Measurements from ENCODE around the gene RNASE12. TPM values are rescaled to one million over a fixed set of nuclear protein-coding genes. Genes with fewer than 3 reads are reported as not detected.
"Not testable (repeated sequence)": the region's sequence is repeated elsewhere in the genome, so short reads cannot be mapped to it uniquely, and the experiment has no call there.

The RNASE12 gene
- total RNA-seq, 1 donor from 2014 or later: not detected

GRCh38 chr14:20568393-20568792 lies 22.8 kb downstream of the RNASE12 start:
- Histone ChIP-seq H3K9me3 (peaks cover 4% of the 10 kb centered on the region), H3K27ac (no peak overlapping the region), H3K4me3 (no peak overlapping the region), H3K27me3 (no peaks in the 10 kb centered on the region), H3K4me1 (no peaks in the 10 kb centered on the region), H3K36me3 (no peaks in the 10 kb centered on the region)
- intact Hi-C loops (cut with DNase I): no loop called here
- no peak for TF ChIP-seq CTCF (IDR thresholded peaks at IDR 0.05)
- TF ChIP-seq POLR2AphosphoS5 (IDR thresholded peaks at IDR 0.05; ENCODE audit: insufficient read depth in 1 of 2, low read depth in 1 of 2): no peak
- TF ChIP-seq POLR2A (IDR thresholded peaks at IDR 0.05): no peak
- DNase-seq (ENCODE audit: extremely low spot score in 2 of 2): no peak

GRCh38 chr14:20567199-20567598 lies 24.0 kb downstream of the RNASE12 start:
- H3K4me1 ChIP-seq; H3K36me3 ChIP-seq; DNase-seq (ENCODE audit: extremely low spot score in 2 of 2); H3K27ac ChIP-seq; H3K27me3 ChIP-seq; H3K4me3 ChIP-seq; intact Hi-C loops (cut with DNase I); H3K9me3 ChIP-seq: not testable (repeated sequence)

- intact Hi-C loops (cut with DNase I): no loop called here
- Histone ChIP-seq H3K27ac (no peak overlapping the region), H3K36me3 (no peaks in the 10 kb centered on the region), H3K9me3 (peaks cover 4% of the 10 kb centered on the region), H3K27me3 (no peaks in the 10 kb centered on the region), H3K4me1 (no peaks in the 10 kb centered on the region), H3K4me3 (no peak overlapping the region)
- TF ChIP-seq POLR2AphosphoS5 (IDR thresholded peaks at IDR 0.05; ENCODE audit: insufficient read depth in 1 of 2, low read depth in 1 of 2) (no peak), CTCF (IDR thresholded peaks at IDR 0.05) (no peak), POLR2A (IDR thresholded peaks at IDR 0.05) (no peak)
- no peak for DNase-seq (ENCODE audit: extremely low spot score in 2 of 2)
Observed at GRCh38 chr14:20564501-20564997, 26.6 kb downstream of the RNASE12 start.

GRCh38 chr14:20563971-20564370 lies 27.2 kb downstream of the RNASE12 start:
- H3K36me3 ChIP-seq: no peaks in the 10 kb centered on the region
- H3K4me1 ChIP-seq: no peaks in the 10 kb centered on the region
- no peak for DNase-seq (ENCODE audit: extremely low spot score in 2 of 2)
- intact Hi-C loops (cut with DNase I): no loop called here
- no peak overlapping the region for H3K4me3 ChIP-seq
- no peaks in the 10 kb centered on the region for H3K27me3 ChIP-seq
- H3K27ac ChIP-seq: no peak overlapping the region
- peaks cover 4% of the 10 kb centered on the region for H3K9me3 ChIP-seq
- TF ChIP-seq CTCF (IDR thresholded peaks at IDR 0.05) (no peak), POLR2AphosphoS5 (IDR thresholded peaks at IDR 0.05; ENCODE audit: insufficient read depth in 1 of 2, low read depth in 1 of 2) (no peak), POLR2A (IDR thresholded peaks at IDR 0.05) (no peak)

- H3K27me3 ChIP-seq: no peaks in the 10 kb centered on the region
- H3K4me1 ChIP-seq: no peaks in the 10 kb centered on the region
- no peak for DNase-seq (ENCODE audit: extremely low spot score in 2 of 2)
- no peaks in the 10 kb centered on the region for H3K36me3 ChIP-seq
- H3K9me3 ChIP-seq: no peaks in the 10 kb centered on the region
- no peak within 1 kb of the TSS for H3K4me3 ChIP-seq
- no peak within 1 kb of the TSS for H3K27ac ChIP-seq
- TF ChIP-seq CTCF (IDR thresholded peaks at IDR 0.05): no peak
- no peak for TF ChIP-seq POLR2AphosphoS5 (IDR thresholded peaks at IDR 0.05; ENCODE audit: insufficient read depth in 1 of 2, low read depth in 1 of 2)
- TF ChIP-seq POLR2A (IDR thresholded peaks at IDR 0.05): no peak
- intact Hi-C loops (cut with DNase I): no loop called here
Observed at GRCh38 chr14:20560961-20561360, 30.2 kb downstream of the RNASE12 start, which contains the start of gene RNASE9. RNASE9 (minus strand) TSS chr14:20561047.

Measured in vagina (tissue), 2 donors.